ENCODE results near the gene ZNF597.

GRCh38 chr16:3471518-3472176 lies 28.3 kb upstream of the ZNF597 start:
- no peak for TF ChIP-seq RAD51 (IDR thresholded peaks at IDR 0.05)
- TF ChIP-seq, protein P1, sequence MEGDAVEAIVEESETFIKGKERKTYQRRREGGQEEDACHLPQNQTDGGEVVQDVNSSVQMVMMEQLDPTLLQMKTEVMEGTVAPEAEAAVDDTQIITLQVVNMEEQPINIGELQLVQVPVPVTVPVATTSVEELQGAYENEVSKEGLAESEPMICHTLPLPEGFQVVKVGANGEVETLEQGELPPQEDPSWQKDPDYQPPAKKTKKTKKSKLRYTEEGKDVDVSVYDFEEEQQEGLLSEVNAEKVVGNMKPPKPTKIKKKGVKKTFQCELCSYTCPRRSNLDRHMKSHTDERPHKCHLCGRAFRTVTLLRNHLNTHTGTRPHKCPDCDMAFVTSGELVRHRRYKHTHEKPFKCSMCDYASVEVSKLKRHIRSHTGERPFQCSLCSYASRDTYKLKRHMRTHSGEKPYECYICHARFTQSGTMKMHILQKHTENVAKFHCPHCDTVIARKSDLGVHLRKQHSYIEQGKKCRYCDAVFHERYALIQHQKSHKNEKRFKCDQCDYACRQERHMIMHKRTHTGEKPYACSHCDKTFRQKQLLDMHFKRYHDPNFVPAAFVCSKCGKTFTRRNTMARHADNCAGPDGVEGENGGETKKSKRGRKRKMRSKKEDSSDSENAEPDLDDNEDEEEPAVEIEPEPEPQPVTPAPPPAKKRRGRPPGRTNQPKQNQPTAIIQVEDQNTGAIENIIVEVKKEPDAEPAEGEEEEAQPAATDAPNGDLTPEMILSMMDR (IDR thresholded peaks at IDR 0.05 in 2 of 3, conservative IDR thresholded peaks at IDR 0.05 in 1 of 3; ENCODE audit: control insufficient read depth in 2 of 3, extremely low read depth in 1 of 3, insufficient read depth in 1 of 3, low read depth in 3 of 3, low read length in 3 of 3), result no peak
